Colonic mucosa (tissue), 4 donors: ENCODE results near the gene STARD9. TPM values are rescaled to one million over a fixed set of nuclear protein-coding genes. Genes with fewer than 3 reads are reported as not detected.
A peak's percentile ranks its signal among the peaks of the same experiment; 100 is the strongest.

Source experiments
- DNase-seq: peaks from one replicate; pipeline ENCODE4 v3.0.0-alpha.2; 2020
- H3K27ac ChIP-seq: fragments of 200-600 bp; one replicate; pipeline ENCODE4 v1.8.0; 2021
- H3K27me3 ChIP-seq: fragments of 200-600 bp; one replicate; pipeline ENCODE4 v1.8.0; 2021
- H3K36me3 ChIP-seq: fragments of 200-600 bp; one replicate; pipeline ENCODE4 v1.8.0; 2021
- H3K4me1 ChIP-seq: fragments of 200-600 bp; one replicate; pipeline ENCODE4 v1.8.0; 2021; ENCODE audit warnings: mild to moderate bottlenecking
- H3K4me3 ChIP-seq: fragments of 200-600 bp; one replicate; pipeline ENCODE4 v1.8.0; 2021
- H3K9ac ChIP-seq, 2 donors: one replicate each; pipeline ENCODE4 v1.7.0; 2013; ENCODE audit warnings: control low read depth in 2 of 2, low read depth in 2 of 2, low read length in 2 of 2
- H3K9me3 ChIP-seq: fragments of 200-600 bp; one replicate; pipeline ENCODE4 v1.8.0; 2021
- intact Hi-C: fragments of 100-400 bp; cut with DNase I; formaldehyde crosslinking; loops from one replicate; pipeline ENCODE4 v1.14.1; 2022
- total RNA-seq, 2 donors: library from RNA; stranded (reverse); fragmentation: NEBNext Ultra II Directional in 1 of 2; extraction: Animal tissue kit (Norgen Biotek cat#: 25700) in 1 of 2; gene quantifications; one replicate each; pipeline ENCODE4 v1.2.1, GENCODE V29; 2021
- TF ChIP-seq, protein P1 (sequence below): fragments of 200-600 bp; IDR thresholded peaks from one replicate; pipeline ENCODE4 v1.8.0; 2022; ENCODE audit warnings: antibody characterized with exemption, mild to moderate bottlenecking
- donor health status: healthy.
- donor health status: DM: no; HTN: no; CAD: no.
- donor health status: DM: no; HTN: no; CAD: no.

STARD9 gene
- total RNA-seq, 2 donors from 2014 or later = 4.7 to 5.2 TPM

DNA sequence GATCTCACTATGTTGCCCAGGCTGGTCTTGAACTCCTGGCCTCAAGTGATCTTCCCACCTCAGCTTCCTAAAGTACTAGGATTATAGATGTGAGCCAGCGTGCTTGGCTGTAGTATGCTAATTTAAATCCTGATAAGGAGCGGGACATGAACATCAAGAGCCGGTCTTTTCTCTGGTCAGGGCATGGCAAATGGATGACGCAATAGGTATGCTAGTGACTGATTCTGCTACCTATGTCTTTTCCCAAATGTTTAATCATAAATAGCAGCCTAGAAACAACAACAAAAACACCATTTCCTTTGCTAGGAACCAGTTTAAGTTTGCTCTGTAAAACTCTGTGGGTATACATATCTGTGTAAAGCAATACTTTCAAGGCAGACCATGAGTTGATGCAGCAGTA lies 64.7 kb downstream of the STARD9 start:
- H3K9me3 ChIP-seq = no peaks in the 10 kb centered on the region
- no peak overlapping the region for H3K27ac ChIP-seq
- H3K4me1 ChIP-seq = no peaks in the 10 kb centered on the region
- no peak overlapping the region for H3K9ac ChIP-seq
- intact Hi-C loops = no loop called here
- no peak for DNase-seq
- TF ChIP-seq, protein P1, sequence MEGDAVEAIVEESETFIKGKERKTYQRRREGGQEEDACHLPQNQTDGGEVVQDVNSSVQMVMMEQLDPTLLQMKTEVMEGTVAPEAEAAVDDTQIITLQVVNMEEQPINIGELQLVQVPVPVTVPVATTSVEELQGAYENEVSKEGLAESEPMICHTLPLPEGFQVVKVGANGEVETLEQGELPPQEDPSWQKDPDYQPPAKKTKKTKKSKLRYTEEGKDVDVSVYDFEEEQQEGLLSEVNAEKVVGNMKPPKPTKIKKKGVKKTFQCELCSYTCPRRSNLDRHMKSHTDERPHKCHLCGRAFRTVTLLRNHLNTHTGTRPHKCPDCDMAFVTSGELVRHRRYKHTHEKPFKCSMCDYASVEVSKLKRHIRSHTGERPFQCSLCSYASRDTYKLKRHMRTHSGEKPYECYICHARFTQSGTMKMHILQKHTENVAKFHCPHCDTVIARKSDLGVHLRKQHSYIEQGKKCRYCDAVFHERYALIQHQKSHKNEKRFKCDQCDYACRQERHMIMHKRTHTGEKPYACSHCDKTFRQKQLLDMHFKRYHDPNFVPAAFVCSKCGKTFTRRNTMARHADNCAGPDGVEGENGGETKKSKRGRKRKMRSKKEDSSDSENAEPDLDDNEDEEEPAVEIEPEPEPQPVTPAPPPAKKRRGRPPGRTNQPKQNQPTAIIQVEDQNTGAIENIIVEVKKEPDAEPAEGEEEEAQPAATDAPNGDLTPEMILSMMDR = no peak
- H3K36me3 ChIP-seq = no peaks in the 10 kb centered on the region
- H3K4me3 ChIP-seq = no peak overlapping the region
- H3K27me3 ChIP-seq = no peaks in the 10 kb centered on the region

DNA sequence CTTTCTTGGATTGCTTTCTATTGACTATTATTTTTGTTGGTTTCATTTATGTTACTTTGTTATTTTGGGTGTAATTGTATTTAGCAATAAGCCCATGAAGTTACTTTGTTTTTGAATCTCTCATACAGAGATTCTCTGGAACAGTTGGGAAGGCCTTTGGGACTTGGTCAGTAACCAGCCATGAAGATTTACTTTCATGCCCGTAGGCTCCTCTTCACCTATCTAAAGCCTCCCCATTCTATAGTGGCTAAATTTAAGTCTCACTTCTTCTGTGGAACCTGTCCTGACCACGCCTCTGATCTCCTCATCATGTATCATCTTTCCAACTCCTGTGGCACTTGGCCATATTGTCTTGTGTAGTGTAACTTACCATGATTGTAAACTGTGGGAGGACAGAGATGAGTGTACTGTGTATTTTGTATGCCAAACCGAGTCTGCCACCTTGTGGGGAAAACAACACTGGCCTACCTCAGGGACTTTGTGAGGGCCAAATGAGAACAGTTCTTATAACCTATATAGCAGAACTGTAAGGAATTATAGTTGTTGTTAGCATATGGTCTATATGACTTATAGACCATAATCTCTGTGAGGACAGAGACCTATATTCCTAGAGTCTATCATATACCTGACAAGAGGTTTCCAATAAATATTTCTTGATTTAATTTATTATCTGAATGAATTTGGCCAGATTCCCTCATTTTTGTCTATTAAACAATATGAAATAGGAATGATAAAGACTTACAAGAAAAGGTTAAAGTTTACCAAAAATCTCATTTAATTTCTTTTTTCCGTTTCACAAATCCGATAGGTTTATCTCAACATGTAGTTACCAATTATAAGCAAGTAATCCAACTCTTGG lies 75.0 kb downstream of the STARD9 start:
- Histone ChIP-seq H3K4me3 (no peak overlapping the region), H3K27ac (no peak overlapping the region), H3K36me3 (no peaks in the 10 kb centered on the region), H3K27me3 (no peaks in the 10 kb centered on the region), H3K9ac (no peak overlapping the region), H3K9me3 (no peaks in the 10 kb centered on the region), H3K4me1 (no peaks in the 10 kb centered on the region)
- DNase-seq = peak; percentile 75
- intact Hi-C loops = no loop called here
- TF ChIP-seq, protein P1 = peak; percentile 73

DNA sequence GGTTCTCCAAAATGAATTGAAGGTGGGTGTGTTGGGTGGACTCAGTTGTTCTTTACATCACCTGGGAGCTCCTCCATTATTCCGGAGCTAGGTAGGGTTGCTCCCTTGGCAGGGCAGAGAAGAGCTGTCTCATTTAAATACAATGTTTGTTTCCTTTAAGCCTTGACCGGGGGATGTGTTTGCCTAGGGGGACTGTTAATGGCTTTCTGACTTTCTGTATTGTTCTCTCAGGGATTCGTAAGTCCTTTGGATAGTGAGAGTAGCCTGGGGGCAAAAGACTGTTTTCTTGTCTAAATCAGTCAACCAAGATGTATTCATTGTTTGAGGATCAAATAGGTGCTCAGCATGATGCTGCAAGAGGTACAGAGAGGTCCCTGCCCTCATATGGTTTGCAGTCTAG lies 90.4 kb downstream of the STARD9 start:
- Histone ChIP-seq H3K27ac (no peak overlapping the region), H3K9ac (no peak overlapping the region), H3K36me3 (no peaks in the 10 kb centered on the region), H3K27me3 (no peaks in the 10 kb centered on the region), H3K4me3 (no peak overlapping the region), H3K9me3 (no peaks in the 10 kb centered on the region), H3K4me1 (no peaks in the 10 kb centered on the region)
- TF ChIP-seq, protein P1 = no peak
- intact Hi-C loops = no loop called here
- DNase-seq = no peak

DNA sequence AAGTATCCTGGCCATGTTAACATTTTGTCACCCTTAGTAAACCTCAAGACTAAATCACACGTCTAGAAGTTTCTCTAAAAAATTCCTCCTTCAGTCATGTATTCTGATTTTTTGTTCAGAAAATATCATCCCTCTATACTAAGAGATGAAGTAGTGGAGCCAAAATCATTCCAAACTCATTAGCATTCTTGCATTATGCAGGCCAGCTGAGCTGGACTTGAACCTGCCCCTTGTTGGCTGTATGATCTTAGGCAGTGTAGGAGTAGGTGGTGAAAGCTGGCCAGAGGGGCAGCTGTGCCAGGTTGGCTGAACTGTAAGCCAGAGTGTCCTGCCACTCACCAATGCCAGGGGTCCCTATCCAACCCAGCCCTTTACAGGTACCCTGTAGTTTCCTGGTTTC lies 92.4 kb downstream of the STARD9 start:
- intact Hi-C loops = no loop called here
- Histone ChIP-seq H3K9me3 (no peaks in the 10 kb centered on the region), H3K27ac (no peak overlapping the region), H3K36me3 (no peaks in the 10 kb centered on the region), H3K9ac (no peak overlapping the region), H3K4me3 (no peak overlapping the region), H3K4me1 (no peaks in the 10 kb centered on the region), H3K27me3 (no peaks in the 10 kb centered on the region)
- TF ChIP-seq, protein P1 = no peak
- DNase-seq = no peak

DNA sequence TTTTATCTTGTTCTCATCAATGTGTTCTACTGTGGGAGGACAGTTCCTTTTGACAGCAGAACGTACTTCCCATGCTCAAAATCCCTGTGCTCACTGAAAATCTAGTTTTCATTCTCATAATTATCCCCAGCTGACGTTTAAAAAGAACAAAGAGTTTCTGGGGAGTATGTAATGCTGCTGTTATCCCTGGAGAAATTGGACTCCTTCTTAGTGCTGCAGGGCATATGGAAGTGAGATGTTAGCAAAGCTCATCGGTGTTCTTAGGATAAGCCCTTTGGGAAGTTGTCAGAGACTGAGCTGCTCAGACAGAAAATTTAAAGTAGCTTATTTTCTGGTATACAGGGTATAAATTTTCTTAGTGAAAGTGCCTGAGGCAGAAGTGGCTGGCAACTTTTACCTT lies 95.0 kb downstream of the STARD9 start:
- intact Hi-C loops = no loop called here
- no peak overlapping the region for H3K27ac ChIP-seq
- DNase-seq = no peak
- no peaks in the 10 kb centered on the region for H3K4me1 ChIP-seq
- no peaks in the 10 kb centered on the region for H3K36me3 ChIP-seq
- no peaks in the 10 kb centered on the region for H3K27me3 ChIP-seq
- no peaks in the 10 kb centered on the region for H3K9me3 ChIP-seq
- no peak overlapping the region for H3K9ac ChIP-seq
- no peak overlapping the region for H3K4me3 ChIP-seq
- TF ChIP-seq, protein P1 = no peak
